Cardiac muscle cell (in vitro differentiated cells and primary cell): Measurements from ENCODE around the gene TET2. TPM values are rescaled to one million over a fixed set of nuclear protein-coding genes. Genes with fewer than 3 reads are reported as not detected.
A peak's percentile ranks its signal among the peaks of the same experiment; 100 is the strongest.
"Not testable (repeated sequence)": the region's sequence is repeated elsewhere in the genome, so short reads cannot be mapped to it uniquely, and the experiment has no call there.

Experiments used
- DNase-seq, 2 donors: peaks; one replicate each; pipeline versions ENCODE4 v3.0.0 to v3.0.0-alpha.2; 2010 to 2017; ENCODE audit warnings: low read depth in 1 of 2, low spot score in 1 of 2
- H3K27ac ChIP-seq: fragments of 200-600 bp; sonication (generic); 2 replicates; pipeline ENCODE4 v1.5.1; 2016
- H3K27me3 ChIP-seq: fragments of 200-600 bp; sonication (generic); 2 replicates; pipeline ENCODE4 v1.6.0; 2016; ENCODE audit warnings: control low read depth
- H3K36me3 ChIP-seq: fragments of 200-600 bp; sonication (generic); 2 replicates; pipeline ENCODE4 v1.5.1; 2016; ENCODE audit warnings: control low read depth
- H3K4me1 ChIP-seq: fragments of 200-600 bp; sonication (generic); 2 replicates; pipeline ENCODE4 v1.8.1; 2017; ENCODE audit warnings: low read depth, mild to moderate bottlenecking, mixed run types
- H3K4me3 ChIP-seq: fragments of 200-600 bp; sonication (generic); 2 replicates; pipeline ENCODE4 v1.5.1; 2016; ENCODE audit warnings: mild to moderate bottlenecking
- H3K9me3 ChIP-seq: fragments of 200-600 bp; sonication (generic); 2 replicates; pipeline ENCODE4 v1.5.1; 2017; ENCODE audit warnings: low read depth, mild to moderate bottlenecking, control low read depth
- polyA plus RNA-seq: library from polyadenylated mRNA; unstranded; fragments of >200 nt; fragmentation: Nextera tagmentation; extraction: Ambion mirVana; gene quantifications from 2 replicates; pipeline ENCODE4 v1.2.1, GENCODE V29; 2016
- total RNA-seq: library from RNA; depleted of rRNA; stranded (reverse); fragments of >200 nt; gene quantifications from 2 replicates; pipeline ENCODE4 v1.2.3, GENCODE V29; 2016
- TF ChIP-seq, protein P1 (sequence below): IDR thresholded peaks from 2 replicates; pipeline ENCODE4 v1.5.1; 2012; ENCODE audit warnings: low read depth, mild to moderate bottlenecking, low read length

Gene TET2
- total and polyA plus RNA-seq, 2 experiments from 2014 or later, result 10.5 to 23.3 TPM

DNA sequence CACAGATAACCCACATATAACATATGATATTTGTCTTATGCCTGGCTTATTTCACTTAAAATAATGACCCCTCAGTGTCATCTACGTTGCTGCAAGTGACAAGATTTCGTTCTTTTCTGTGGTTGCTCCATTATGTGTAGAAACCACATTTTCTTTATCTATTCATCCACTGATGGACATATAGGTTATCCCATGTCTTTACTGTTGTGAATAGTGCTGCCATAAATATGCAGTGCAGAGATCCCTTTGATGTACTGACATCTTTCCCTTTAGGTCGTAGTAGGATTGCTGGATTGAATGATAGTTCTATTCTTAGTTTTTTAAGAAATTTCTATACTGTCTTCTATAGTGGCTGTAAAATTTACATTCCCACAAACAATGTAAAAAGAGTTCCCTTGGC lies 135.8 kb downstream of the TET2 start:
- H3K27ac ChIP-seq, result no peak overlapping the region
- no peaks in the 10 kb centered on the region for H3K9me3 ChIP-seq
- H3K4me3 ChIP-seq, result no peak overlapping the region
- no peak for DNase-seq
- TF ChIP-seq, protein P1, sequence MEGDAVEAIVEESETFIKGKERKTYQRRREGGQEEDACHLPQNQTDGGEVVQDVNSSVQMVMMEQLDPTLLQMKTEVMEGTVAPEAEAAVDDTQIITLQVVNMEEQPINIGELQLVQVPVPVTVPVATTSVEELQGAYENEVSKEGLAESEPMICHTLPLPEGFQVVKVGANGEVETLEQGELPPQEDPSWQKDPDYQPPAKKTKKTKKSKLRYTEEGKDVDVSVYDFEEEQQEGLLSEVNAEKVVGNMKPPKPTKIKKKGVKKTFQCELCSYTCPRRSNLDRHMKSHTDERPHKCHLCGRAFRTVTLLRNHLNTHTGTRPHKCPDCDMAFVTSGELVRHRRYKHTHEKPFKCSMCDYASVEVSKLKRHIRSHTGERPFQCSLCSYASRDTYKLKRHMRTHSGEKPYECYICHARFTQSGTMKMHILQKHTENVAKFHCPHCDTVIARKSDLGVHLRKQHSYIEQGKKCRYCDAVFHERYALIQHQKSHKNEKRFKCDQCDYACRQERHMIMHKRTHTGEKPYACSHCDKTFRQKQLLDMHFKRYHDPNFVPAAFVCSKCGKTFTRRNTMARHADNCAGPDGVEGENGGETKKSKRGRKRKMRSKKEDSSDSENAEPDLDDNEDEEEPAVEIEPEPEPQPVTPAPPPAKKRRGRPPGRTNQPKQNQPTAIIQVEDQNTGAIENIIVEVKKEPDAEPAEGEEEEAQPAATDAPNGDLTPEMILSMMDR, result no peak
- H3K27me3 ChIP-seq, result no peaks in the 10 kb centered on the region
- no peaks in the 10 kb centered on the region for H3K36me3 ChIP-seq
- H3K4me1 ChIP-seq, result no peaks in the 10 kb centered on the region

DNA sequence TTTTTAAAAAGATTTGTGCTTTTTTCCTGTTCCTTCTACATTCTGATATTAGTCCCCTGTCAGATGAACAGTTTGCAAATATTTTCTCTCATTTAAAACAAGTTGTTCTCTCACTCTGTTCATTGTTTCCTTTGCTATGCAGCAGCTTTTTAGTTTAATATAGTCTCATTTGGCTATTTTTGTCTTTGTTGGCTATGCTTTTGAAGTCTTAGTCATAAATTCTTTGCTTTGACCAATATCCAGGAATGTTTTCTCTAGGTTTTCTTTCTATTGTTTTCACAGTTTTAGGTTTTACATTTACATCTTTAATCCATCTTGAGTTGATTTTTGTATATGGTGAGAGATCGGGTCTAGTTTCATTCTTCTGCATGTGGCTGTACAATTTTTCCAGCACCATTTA lies 136.8 kb downstream of the TET2 start:
- peak in 1 of 2 donors; percentile 9 for DNase-seq
- TF ChIP-seq, protein P1, result no peak
- H3K9me3 ChIP-seq, result no peaks in the 10 kb centered on the region
- H3K4me1 ChIP-seq, result no peaks in the 10 kb centered on the region
- H3K4me3 ChIP-seq, result no peak overlapping the region
- H3K27ac ChIP-seq, result no peak overlapping the region
- no peaks in the 10 kb centered on the region for H3K27me3 ChIP-seq
- no peaks in the 10 kb centered on the region for H3K36me3 ChIP-seq

DNA sequence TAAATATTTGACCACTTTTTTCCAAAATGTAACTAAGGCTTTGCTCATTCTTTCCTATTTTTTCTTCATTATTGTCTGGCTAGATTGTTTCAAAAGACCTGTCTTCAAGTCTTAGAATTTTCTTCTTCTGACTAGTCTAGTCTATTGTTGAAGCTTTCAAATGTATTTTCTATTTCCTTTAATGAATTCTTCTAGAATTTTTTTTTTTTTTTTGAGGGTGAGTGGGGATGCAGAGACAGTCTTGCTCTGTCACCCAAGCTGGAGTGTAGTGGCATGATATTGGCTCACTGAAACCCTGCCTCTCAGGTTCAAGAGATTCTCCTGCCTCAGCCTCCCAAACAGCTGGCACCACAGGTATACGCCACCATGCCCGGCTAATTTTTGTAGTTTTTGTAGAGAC lies 141.4 kb downstream of the TET2 start:
- H3K27me3 ChIP-seq, result no peaks in the 10 kb centered on the region
- H3K9me3 ChIP-seq, result no peaks in the 10 kb centered on the region
- no peak overlapping the region for H3K27ac ChIP-seq
- H3K36me3 ChIP-seq, result no peaks in the 10 kb centered on the region
- H3K4me1 ChIP-seq, result no peaks in the 10 kb centered on the region
- TF ChIP-seq, protein P1, result no peak
- H3K4me3 ChIP-seq, result no peak overlapping the region
- no peak for DNase-seq

DNA sequence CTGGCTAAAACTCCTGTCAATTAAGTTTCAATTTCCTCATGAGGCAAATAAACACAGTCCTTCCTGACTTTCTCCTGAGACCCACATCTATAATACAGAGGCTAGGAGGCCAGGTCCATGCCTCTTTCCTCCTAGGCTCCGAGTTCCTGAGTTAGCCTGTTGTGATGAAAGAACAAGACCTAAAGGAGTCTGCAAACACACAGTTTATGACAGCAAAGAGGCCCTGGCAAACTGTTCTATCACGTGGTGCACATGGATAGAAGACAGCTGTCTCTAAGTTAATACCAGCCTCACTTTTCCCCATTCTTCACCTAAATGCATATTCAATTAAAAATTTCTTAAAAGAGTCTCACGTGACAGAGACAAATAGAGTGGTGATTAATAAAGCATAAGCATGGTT lies 145.2 kb downstream of the TET2 start:
- Histone ChIP-seq H3K27ac (no peak overlapping the region), H3K27me3 (no peaks in the 10 kb centered on the region), H3K4me3 (no peak overlapping the region), H3K9me3 (no peaks in the 10 kb centered on the region), H3K4me1 (no peaks in the 10 kb centered on the region), H3K36me3 (no peaks in the 10 kb centered on the region)
- TF ChIP-seq, protein P1, result no peak
- DNase-seq, result peak in 1 of 2 donors; percentile 25

DNA sequence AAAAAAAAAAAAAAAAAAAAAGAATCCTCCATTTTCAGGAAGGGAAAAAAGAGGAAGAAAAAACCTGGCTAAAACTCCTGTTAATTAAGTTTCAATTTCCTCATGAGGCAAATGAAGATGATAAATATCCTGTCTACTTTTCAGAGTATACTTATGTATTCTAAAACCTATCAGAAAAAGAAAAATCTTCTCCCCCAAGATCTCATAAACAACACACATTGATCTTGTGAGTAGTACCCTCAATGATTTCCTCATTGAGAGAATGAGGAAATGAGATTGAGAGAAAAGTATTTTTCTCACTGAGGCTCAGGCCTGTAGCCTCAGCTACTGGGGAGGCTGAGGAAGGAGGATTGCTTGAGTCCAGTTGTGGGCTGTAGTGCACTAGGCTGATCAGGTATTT lies 146.7 kb downstream of the TET2 start:
- no peak for DNase-seq
- Histone ChIP-seq H3K36me3 (no peaks in the 10 kb centered on the region), H3K4me1 (no peaks in the 10 kb centered on the region), H3K27ac (no peak overlapping the region), H3K27me3 (no peaks in the 10 kb centered on the region), H3K4me3 (no peak overlapping the region), H3K9me3 (no peaks in the 10 kb centered on the region)
- TF ChIP-seq, protein P1, result no peak

DNA sequence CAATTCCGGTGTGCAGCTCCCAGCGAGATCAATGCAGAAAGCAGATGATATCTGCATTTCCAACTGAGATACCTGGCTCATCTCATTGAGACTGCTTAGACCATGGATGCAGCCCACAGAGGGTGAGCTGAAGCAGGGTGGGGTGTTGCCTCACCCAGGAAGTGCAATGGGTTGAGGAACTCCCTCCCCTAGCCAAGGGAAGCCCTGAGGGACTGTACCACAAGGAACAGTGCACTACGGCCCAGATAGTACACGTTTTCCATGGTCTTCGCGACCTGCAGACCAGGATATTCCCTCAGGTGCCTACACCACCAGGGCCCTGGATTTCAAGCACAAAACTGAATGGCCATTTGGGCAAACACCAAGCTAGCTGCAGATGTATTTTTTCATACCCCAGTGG lies 150.0 kb downstream of the TET2 start:
- TF ChIP-seq, protein P1, result no peak
- Histone ChIP-seq H3K4me1 (no peaks in the 10 kb centered on the region), H3K9me3 (no peaks in the 10 kb centered on the region), H3K4me3 (no peak overlapping the region), H3K36me3 (no peaks in the 10 kb centered on the region), H3K27me3 (no peaks in the 10 kb centered on the region), H3K27ac (no peak overlapping the region)
- no peak for DNase-seq

DNA sequence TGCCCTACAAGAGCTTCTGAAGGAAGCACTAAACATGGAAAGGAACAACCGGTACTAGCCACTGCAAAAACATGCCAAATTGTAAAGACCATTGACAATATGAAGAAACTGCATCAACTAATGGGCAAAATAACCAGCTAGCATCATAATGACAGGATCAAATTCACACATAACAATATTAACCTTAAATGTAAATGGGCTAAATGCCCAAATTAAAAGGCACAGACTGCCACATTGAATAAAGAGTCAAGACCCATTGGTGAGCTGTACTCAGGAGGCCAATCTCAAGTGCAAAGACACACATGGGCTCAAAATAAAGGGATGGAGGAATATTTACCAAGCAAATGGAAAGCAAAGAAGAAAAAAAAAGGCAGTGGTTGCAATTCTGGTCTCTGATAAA lies 152.4 kb downstream of the TET2 start:
- H3K9me3 ChIP-seq, H3K4me1 ChIP-seq, H3K4me3 ChIP-seq, H3K27me3 ChIP-seq, H3K27ac ChIP-seq, DNase-seq, H3K36me3 ChIP-seq: not testable (repeated sequence)
